HG03469 (cell line): ENCODE data around the gene PLA2G4E.

Source experiments
- ATAC-seq: cut with Tn5 transposase; IDR thresholded peaks from one replicate; pipeline ENCODE4 v1.9.1; 2021; ENCODE audit warnings: mild to moderate bottlenecking, moderate library complexity, moderate number of reproducible peaks; ENCODE audit not compliant: unreplicated experiment

The PLA2G4E gene

DNA sequence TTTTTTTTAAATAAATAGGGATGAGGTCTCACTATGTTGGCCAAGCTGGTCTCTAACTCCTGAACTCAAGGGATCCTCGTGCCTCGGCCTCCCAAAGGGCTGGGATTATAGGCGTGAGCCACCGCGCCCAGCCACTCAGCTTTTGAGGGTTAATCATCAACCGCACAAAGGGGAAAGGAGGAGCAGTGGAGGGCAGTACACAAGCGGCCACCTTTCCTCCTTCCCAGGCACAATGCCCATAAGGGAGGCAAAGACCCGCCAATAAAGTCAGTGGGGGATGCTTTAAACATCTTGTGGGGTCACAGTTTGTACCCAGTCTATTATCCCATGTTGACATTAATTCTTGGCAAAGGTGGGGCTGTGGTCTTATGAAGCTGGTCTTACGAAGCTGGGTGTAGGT is 80.9 kb downstream of the PLA2G4E start:
- no peak for ATAC-seq

DNA sequence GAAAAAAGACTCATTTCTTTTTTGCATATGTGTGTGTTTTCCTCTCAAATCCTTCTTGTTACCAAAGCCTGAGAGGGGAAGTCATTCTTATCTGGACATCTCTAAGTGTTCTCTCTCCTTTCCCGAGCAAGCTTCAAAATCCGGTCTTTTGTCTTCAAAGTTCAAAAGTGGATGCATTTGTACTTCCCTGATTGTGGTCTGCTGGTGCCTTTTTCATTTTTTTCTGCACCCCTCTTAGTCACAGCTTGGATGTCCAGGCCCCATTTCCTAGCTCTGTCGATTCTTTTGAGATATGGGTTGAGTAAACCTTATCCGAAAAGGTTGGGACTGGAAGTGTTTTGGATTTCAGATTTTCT is 83.3 kb downstream of the PLA2G4E start:
- no peak for ATAC-seq

DNA sequence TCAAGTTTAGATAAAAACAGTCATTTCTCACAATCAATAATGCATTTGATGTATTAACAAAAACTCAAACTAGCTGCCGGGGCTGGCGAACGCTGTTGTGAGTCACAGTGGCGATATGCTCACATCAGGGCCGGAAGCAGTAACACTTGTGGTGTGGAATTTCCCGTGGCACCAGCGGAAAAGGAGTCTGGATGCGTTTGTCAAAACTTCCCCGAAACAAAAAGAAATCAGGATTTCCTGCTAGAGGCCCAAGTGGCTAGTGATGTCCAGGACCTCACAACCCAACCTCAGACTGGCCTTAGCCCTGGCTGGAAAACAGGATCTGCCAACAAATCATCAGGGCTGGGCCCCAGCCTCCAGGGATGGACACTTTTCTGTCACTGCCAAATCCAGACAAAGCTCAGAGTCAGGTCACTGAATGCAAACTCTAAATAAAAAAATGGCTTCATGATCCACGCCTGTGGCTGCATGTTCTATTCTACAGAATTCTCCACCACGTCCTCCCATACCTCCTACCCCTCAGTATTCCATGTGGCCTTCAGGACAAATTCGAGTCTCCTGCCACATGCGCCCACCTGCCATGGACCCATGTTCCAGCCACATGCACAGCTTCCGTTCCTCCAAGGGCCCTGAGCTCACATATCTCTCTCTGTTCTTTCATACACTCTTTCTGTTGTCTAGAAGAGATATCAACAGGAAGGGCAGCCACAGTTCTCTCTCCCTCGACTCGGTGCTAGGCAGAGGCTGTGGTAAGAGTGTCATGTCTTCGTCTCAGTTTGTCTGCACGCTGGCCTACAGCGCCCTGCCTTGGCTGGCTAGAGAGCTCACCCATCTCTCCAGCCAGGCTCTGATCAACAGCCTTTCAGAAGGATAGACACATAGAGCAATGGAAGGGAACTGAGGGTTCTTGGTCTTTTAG is 83.9 kb downstream of the PLA2G4E start:
- no peak for ATAC-seq

DNA sequence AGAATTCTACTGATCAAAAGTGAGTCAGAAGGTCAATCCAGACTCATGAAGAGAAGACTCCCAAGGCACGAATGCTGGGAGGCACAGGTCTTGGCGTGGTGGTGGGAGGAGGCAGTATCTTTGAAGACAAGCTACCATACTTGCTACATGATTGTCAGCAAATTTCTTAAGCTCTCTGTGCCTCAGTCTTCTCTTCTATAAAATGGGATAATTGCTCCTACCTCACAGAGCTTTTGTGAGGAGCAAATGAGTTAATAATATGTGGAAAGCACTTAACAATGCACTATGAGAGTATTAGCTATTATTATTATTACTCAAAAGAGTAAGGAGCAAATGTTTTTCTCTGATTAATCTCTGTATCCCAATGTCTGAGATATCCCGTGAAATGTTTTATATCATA is 84.7 kb downstream of the PLA2G4E start:
- no peak for ATAC-seq

DNA sequence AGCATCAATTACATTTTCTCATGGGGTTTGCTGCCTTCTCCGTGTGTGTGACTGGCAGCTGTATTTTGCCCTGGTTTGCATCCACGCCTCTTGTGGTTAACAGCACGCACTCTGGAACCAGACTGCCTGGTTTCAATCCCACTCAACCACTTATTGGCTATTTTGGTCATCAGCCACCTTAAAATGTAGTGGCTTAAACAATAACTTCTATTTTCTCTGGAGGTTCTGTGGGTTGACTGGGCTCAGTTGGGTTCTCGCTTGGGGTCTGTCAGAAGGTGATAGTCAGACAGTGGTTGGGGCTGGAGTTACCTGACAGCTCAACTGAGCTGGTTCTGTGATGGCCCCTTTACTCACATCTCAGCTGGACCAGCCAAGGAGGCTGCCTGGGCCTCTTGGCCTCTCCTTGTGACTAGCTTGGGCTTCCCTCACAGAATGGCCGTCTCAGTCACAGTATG is 85.2 kb downstream of the PLA2G4E start:
- no peak for ATAC-seq

DNA sequence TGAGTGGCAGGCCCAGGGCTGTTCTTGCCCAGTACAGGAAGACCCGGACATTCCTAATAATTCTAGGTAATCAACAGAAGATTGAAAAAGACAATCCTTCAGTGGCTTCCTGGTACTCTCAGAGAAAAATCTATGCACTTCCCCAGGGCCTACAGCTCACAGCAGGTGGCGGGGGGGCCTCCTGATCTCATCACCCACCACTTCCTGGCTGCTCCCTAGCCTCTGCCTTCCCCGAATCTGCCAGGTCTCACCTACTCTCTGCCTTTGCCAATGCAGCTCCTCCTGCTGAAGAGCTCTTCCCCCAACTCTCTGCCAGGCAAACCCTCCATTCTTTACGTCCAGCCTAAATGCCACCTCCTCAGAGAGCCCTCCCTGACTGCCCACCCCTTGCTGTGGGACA is 86.0 kb downstream of the PLA2G4E start:
- no peak for ATAC-seq

DNA sequence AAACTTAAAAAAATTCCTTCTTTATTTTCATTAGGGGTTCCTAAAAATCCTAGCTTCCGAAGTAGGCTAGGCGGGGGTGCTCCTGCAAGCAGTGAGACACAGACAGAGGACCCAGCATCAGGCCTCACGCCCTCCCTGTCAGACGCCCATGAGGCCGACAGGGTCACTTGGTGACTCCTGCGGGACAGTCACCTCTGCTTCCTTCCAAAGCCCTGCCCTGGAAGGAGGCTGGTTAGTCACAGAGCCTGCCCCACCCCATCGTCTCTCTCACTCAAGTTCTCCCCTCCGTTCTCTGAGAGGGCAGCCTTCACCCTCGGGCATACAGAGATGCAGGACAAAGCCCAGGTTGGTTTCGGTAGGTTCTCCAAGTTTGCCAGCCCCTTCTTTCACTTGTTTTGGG is 87.1 kb downstream of the PLA2G4E start:
- no peak for ATAC-seq

DNA sequence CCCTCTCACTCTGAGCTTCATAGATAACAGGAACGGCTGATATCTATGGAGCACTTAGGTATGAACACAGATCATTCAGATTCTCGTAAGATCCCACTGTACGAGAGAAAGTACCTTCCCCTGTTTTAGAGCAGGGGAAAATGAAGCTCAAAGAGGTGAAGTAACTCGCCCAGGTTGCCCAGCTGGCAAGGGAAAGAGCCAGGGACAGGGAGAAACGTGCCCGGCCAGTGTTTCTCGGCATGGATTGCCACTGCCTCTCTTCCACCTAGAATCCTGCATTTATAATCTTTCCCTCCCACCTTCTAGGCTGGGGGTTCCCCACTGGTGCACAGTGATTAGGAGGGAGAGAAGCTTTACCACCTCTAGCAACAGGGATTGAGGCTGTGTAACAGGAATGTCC is 87.5 kb downstream of the PLA2G4E start:
- no peak for ATAC-seq

DNA sequence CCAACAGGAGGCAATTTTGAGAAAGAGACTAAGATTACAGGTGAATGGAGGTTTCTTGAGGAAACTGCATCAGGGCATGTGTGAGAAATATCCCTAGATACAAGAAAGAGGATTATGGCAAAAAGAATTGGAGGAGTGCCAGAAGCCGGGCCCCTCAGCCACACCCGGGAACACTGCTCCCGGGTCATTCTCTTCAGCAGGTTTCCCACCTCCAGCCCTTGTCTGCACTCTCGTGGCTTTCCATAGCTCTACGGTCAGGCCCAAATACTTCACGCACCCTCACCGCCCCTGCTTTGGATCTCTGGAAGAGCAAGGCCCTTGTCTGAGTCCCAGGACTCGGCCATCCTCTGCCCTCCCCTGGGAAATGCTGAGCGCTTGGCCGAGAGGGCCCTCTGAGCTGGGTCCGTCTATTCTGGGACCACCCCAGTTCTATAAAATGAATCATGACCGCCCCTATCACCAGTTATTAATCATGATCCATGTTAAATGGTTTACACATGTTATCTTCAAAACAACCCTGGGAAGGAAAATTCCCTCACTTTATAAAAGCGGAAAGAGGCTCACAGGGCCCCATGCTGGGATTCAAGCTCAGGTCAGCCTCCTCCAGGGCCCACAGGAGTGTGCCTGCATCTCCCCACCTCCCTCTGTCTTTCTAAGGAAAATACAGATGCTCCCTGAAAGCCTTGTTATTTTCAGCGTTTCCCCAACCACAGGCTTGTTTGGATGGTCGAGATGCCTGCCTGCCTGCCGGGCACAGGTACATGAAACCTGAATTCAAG is 88.1 kb downstream of the PLA2G4E start:
- no peak for ATAC-seq

DNA sequence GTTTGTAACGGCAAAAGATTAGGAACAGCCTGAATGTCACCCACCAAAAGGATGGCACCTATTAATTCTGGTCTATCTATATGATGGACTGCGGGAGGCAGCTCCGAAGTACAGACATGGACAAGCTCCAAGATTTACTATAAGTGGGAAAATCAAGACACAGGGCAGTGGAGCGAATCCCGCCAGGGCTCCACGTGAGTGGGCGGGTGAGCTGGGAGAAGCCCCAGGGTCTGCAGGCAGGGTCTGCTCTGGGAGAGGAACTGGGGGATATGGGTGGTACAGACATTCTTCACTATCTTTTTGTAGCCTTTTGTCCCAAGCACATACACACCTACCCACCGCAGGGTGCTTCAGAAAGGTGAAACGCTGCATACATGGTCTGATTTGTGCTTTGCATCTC is 88.7 kb downstream of the PLA2G4E start:
- no peak for ATAC-seq
